Liver (tissue), 9 donors: Measurements from ENCODE around the gene ZMYND11. TPM values are rescaled to one million over a fixed set of nuclear protein-coding genes. Genes with fewer than 3 reads are reported as not detected.

Source experiments
- DNase-seq: peaks from one replicate; pipeline ENCODE4 v3.0.0-alpha.2; 2017; ENCODE audit warnings: low spot score
- H3K27ac ChIP-seq, 2 donors: one replicate each; pipeline ENCODE4 v1.7.0; 2013; ENCODE audit warnings: inconsistent platforms in 2 of 2, low read length in 2 of 2, control low read depth in 1 of 2, low read depth in 1 of 2, mild to moderate bottlenecking in 1 of 2
- H3K27me3 ChIP-seq, 4 donors: one replicate each; pipeline versions ENCODE4 v1.6.1 to v1.7.0; 2013; ENCODE audit warnings: low read length in 3 of 4, inconsistent platforms in 1 of 4, mild to moderate bottlenecking in 1 of 4, moderate library complexity in 1 of 4; ENCODE audit not compliant: control insufficient read depth in 4 of 4, insufficient read depth in 4 of 4
- H3K36me3 ChIP-seq, 4 donors: one replicate each; pipeline versions ENCODE4 v1.6.1 to v1.7.0; 2013; ENCODE audit warnings: low read length in 3 of 4, mild to moderate bottlenecking in 3 of 4, low read depth in 1 of 4, moderate library complexity in 1 of 4; ENCODE audit not compliant: control insufficient read depth in 4 of 4, insufficient read depth in 3 of 4
- H3K4me1 ChIP-seq, 4 donors: one replicate each; pipeline versions ENCODE4 v1.6.1 to v1.7.0; 2013; ENCODE audit warnings: low read length in 3 of 4, mild to moderate bottlenecking in 3 of 4, moderate library complexity in 1 of 4; ENCODE audit not compliant: control insufficient read depth in 4 of 4, insufficient read depth in 4 of 4
- H3K4me3 ChIP-seq, 3 donors: one replicate each; pipeline versions ENCODE4 v1.6.1 to v1.7.0; 2013; ENCODE audit warnings: low read length in 3 of 3, control low read depth in 1 of 3, low read depth in 1 of 3, mild to moderate bottlenecking in 1 of 3
- H3K9ac ChIP-seq, 2 donors: one replicate each; pipeline ENCODE4 v1.7.0; 2013; ENCODE audit warnings: low read length in 2 of 2, mild to moderate bottlenecking in 2 of 2, moderate library complexity in 2 of 2, control low read depth in 1 of 2, low read depth in 1 of 2
- H3K9me3 ChIP-seq, 4 donors: one replicate each; pipeline versions ENCODE4 v1.6.1 to v1.7.0; 2013; ENCODE audit warnings: low read length in 3 of 4; ENCODE audit not compliant: control insufficient read depth in 4 of 4
- EGR1 ChIP-seq, 2 donors: IDR thresholded peaks; 2 replicates each; pipeline ENCODE4 v1.6.1; 2016 to 2018; ENCODE audit warnings: antibody characterized with exemption in 2 of 2, low read depth in 2 of 2
- FOXA1 ChIP-seq: IDR thresholded peaks from 2 replicates; pipeline ENCODE4 v1.6.1; 2016; ENCODE audit warnings: antibody characterized with exemption
- FOXA2 ChIP-seq: IDR thresholded peaks from 2 replicates; pipeline ENCODE4 v1.6.1; 2016; ENCODE audit warnings: antibody characterized with exemption
- GABPA ChIP-seq, 2 donors: IDR thresholded peaks in 1 of 2; conservative IDR thresholded peaks in 1 of 2; 2 replicates each; pipeline ENCODE4 v1.6.1; 2016; ENCODE audit warnings: antibody characterized with exemption in 2 of 2, mild to moderate bottlenecking in 1 of 2, moderate library complexity in 1 of 2
- HNF4A ChIP-seq, 2 donors: conservative IDR thresholded peaks; 2 replicates each; pipeline ENCODE4 v1.6.1; 2016; ENCODE audit warnings: antibody characterized with exemption in 2 of 2, mild to moderate bottlenecking in 2 of 2
- NR2F2 ChIP-seq: IDR thresholded peaks from 2 replicates; pipeline ENCODE4 v1.6.1; 2016; ENCODE audit warnings: antibody characterized with exemption
- RAD21 ChIP-seq, 2 donors: IDR thresholded peaks; 2 replicates each; pipeline ENCODE4 v1.6.1; 2016; ENCODE audit warnings: antibody characterized with exemption in 2 of 2, mild to moderate bottlenecking in 2 of 2
- RXRA ChIP-seq, 2 donors: IDR thresholded peaks; 2 replicates each; pipeline ENCODE4 v1.6.1; 2017 to 2018; ENCODE audit warnings: antibody characterized with exemption in 2 of 2, mild to moderate bottlenecking in 1 of 2
- SP1 ChIP-seq: IDR thresholded peaks from 2 replicates; pipeline ENCODE4 v1.6.1; 2018; ENCODE audit warnings: antibody characterized with exemption, mild to moderate bottlenecking
- TAF1 ChIP-seq: conservative IDR thresholded peaks from 2 replicates; pipeline ENCODE4 v1.6.1; 2016; ENCODE audit warnings: antibody characterized with exemption, mild to moderate bottlenecking
- WGBS: extraction: QIAGEN DNeasy Blood & Tissue Kit; methylation state at CpG from one replicate; pipeline ENCODE4 v1.1.7; 2013; 5-methylcytosine and 5-hydroxymethylcytosine counted together
- polyA plus RNA-seq, 2 donors: library from polyadenylated mRNA; stranded (reverse) in 1 of 2; unstranded in 1 of 2; fragments of 200-250 nt in 1 of 2; fragments of >200 nt in 1 of 2; fragmentation: Nextera tagmentation in 1 of 2; extraction: Ambion mirVana in 1 of 2; gene quantifications; one replicate each; pipeline versions ENCODE4 v1.2.1 to v1.2.3, GENCODE V29; 2013 to 2015
- total RNA-seq, 2 donors: library from RNA; depleted of rRNA; stranded (reverse); fragments of >200 nt; gene quantifications; one replicate each; pipeline ENCODE4 v1.2.3, GENCODE V29; 2014
- TF ChIP-seq, protein P1 (sequence below): IDR thresholded peaks from 2 replicates; pipeline ENCODE4 v1.6.1; 2016; ENCODE audit warnings: antibody characterized with exemption
- TF ChIP-seq, protein P2 (sequence below): IDR thresholded peaks from 2 replicates; pipeline ENCODE4 v1.6.1; 2016; ENCODE audit warnings: antibody characterized with exemption, mild to moderate bottlenecking
- TF ChIP-seq, protein P3 (sequence below): IDR thresholded peaks from 2 replicates; pipeline ENCODE4 v1.6.1; 2016; ENCODE audit warnings: antibody characterized with exemption
- donor health status: healthy.
- donor health status: healthy.
- donor health status: healthy.
- donor health status: healthy.
- donor health status: healthy.

ZMYND11 gene
- total and polyA plus RNA-seq, 4 donors: 13.2 to 34.3 (median 16.9) TPM

DNA sequence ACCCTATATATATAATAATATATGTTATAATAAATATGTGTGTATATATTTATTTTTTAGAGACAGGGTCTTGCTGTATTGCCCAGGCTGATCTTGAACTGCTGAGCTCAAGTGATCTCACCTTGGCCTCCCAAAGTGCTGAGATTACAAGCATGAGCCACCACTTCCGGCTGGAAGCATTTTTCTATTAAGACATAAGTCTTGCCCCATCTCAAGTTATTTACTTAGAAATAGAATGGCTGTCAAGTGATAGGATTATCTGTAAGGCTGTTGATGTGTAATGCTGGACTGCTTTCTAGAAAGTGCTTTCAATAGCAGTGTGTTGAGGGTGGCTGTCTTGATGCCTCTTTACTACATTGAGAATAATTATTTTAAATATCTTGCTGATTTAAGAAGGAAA lies 65.2 kb downstream of the ZMYND11 start:
- no peaks in the 10 kb centered on the region for H3K4me1 ChIP-seq
- no peak for TF ChIP-seq FOXA1
- no peak for TF ChIP-seq SP1
- no peak for TF ChIP-seq FOXA2
- TF ChIP-seq RXRA (IDR thresholded peaks at IDR 0.05): no peak
- TF ChIP-seq, protein P1, sequence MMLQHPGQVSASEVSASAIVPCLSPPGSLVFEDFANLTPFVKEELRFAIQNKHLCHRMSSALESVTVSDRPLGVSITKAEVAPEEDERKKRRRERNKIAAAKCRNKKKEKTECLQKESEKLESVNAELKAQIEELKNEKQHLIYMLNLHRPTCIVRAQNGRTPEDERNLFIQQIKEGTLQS: no peak
- TF ChIP-seq, protein P2, sequence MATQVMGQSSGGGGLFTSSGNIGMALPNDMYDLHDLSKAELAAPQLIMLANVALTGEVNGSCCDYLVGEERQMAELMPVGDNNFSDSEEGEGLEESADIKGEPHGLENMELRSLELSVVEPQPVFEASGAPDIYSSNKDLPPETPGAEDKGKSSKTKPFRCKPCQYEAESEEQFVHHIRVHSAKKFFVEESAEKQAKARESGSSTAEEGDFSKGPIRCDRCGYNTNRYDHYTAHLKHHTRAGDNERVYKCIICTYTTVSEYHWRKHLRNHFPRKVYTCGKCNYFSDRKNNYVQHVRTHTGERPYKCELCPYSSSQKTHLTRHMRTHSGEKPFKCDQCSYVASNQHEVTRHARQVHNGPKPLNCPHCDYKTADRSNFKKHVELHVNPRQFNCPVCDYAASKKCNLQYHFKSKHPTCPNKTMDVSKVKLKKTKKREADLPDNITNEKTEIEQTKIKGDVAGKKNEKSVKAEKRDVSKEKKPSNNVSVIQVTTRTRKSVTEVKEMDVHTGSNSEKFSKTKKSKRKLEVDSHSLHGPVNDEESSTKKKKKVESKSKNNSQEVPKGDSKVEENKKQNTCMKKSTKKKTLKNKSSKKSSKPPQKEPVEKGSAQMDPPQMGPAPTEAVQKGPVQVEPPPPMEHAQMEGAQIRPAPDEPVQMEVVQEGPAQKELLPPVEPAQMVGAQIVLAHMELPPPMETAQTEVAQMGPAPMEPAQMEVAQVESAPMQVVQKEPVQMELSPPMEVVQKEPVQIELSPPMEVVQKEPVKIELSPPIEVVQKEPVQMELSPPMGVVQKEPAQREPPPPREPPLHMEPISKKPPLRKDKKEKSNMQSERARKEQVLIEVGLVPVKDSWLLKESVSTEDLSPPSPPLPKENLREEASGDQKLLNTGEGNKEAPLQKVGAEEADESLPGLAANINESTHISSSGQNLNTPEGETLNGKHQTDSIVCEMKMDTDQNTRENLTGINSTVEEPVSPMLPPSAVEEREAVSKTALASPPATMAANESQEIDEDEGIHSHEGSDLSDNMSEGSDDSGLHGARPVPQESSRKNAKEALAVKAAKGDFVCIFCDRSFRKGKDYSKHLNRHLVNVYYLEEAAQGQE: no peak
- TF ChIP-seq RAD21 (IDR thresholded peaks at IDR 0.05): no peak
- TF ChIP-seq GABPA (IDR thresholded peaks at IDR 0.05 in 1 of 2, conservative IDR thresholded peaks at IDR 0.05 in 1 of 2): no peak
- no peak for TF ChIP-seq EGR1 (IDR thresholded peaks at IDR 0.05; ENCODE audit: low read depth in 2 of 2)
- TF ChIP-seq, protein P3, sequence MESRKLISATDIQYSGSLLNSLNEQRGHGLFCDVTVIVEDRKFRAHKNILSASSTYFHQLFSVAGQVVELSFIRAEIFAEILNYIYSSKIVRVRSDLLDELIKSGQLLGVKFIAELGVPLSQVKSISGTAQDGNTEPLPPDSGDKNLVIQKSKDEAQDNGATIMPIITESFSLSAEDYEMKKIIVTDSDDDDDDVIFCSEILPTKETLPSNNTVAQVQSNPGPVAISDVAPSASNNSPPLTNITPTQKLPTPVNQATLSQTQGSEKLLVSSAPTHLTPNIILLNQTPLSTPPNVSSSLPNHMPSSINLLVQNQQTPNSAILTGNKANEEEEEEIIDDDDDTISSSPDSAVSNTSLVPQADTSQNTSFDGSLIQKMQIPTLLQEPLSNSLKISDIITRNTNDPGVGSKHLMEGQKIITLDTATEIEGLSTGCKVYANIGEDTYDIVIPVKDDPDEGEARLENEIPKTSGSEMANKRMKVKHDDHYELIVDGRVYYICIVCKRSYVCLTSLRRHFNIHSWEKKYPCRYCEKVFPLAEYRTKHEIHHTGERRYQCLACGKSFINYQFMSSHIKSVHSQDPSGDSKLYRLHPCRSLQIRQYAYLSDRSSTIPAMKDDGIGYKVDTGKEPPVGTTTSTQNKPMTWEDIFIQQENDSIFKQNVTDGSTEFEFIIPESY: no peak
- no peak for TF ChIP-seq TAF1
- 97% methylated on average over 1 of the region's 1 CpG for whole genome bisulfite sequencing
- H3K9me3 ChIP-seq: no peaks in the 10 kb centered on the region
- peaks cover 0 to 3% (median 0%) of the 10 kb centered on the region in 4 donors for H3K36me3 ChIP-seq
- H3K27ac ChIP-seq: no peak overlapping the region
- H3K9ac ChIP-seq: no peak overlapping the region
- no peak for DNase-seq
- H3K4me3 ChIP-seq: no peak overlapping the region
- no peaks in the 10 kb centered on the region for H3K27me3 ChIP-seq

DNA sequence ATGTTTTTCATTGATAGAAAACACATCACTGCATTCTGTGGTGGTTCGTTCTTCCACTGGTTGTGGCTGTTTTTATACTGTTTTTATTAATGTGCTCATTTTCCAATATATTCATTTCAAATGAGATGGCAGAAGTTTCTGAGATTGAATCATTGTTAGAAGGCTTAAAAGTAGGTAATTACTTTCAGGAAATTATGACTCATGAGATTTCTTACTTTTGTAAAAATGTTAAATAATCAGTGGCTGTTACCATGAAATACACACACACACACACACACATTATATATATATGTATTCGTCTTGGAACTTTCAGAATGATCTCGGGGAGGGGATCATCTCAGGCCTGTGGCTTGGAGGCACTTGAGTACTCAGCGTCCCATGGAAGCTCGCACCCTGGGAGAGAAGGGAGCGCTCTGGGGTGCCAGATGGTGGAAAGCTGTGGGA lies 66.1 kb downstream of the ZMYND11 start:
- H3K9ac ChIP-seq: no peak overlapping the region
- H3K9me3 ChIP-seq: no peaks in the 10 kb centered on the region
- H3K4me1 ChIP-seq: no peaks in the 10 kb centered on the region
- no peak overlapping the region for H3K4me3 ChIP-seq
- no peak overlapping the region for H3K27ac ChIP-seq
- DNase-seq: no peak
- peaks cover 0 to 3% (median 0%) of the 10 kb centered on the region in 4 donors for H3K36me3 ChIP-seq
- no peaks in the 10 kb centered on the region for H3K27me3 ChIP-seq
- TF ChIP-seq SP1 (no peak), FOXA2 (no peak), GABPA (IDR thresholded peaks at IDR 0.05 in 1 of 2, conservative IDR thresholded peaks at IDR 0.05 in 1 of 2) (no peak), HNF4A (conservative IDR thresholded peaks at IDR 0.05) (no peak), NR2F2 (no peak)
- TF ChIP-seq, protein P2: no peak
- 93% methylated on average over 6 of the region's 6 CpGs for WGBS
